ENCODE data around the gene TPRKB. TPM values are rescaled to one million over a fixed set of nuclear protein-coding genes. Genes with fewer than 3 reads are reported as not detected.
"Not testable (repeated sequence)": the region's sequence is repeated elsewhere in the genome, so short reads cannot be mapped to it uniquely, and the experiment has no call there.

Gene TPRKB
- total RNA-seq, 2 experiments from 2014 or later = 32.9 TPM

DNA sequence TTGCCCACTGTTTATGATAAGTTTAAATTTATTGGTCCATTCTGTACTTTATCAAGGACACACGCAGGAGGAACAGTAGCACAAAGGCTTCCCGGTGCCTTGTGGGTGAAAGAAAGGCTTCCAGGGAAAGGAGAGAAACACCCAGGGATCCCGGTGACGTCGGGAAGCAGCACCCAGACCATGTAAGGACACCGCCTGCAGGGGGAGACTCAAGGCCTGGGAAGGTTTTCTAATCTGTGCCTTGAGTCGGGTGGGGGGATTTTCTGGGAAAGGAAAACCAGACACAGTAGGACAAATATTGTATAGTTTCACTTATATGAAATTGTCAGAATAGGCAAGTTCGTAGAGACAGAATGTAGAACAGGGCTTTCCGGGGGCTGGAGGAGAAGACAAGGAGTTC lies 52.2 kb downstream of the TPRKB start:
- H3K9me3 Mint-ChIP-seq; CTCF ChIA-PET; H3K36me3 Mint-ChIP-seq (ENCODE audit: low read depth); H3K4me3 Mint-ChIP-seq; H3K27ac Mint-ChIP-seq; POLR2A ChIA-PET; H3K27me3 Mint-ChIP-seq; H3K4me1 Mint-ChIP-seq; DNase-seq: not testable (repeated sequence)

DNA sequence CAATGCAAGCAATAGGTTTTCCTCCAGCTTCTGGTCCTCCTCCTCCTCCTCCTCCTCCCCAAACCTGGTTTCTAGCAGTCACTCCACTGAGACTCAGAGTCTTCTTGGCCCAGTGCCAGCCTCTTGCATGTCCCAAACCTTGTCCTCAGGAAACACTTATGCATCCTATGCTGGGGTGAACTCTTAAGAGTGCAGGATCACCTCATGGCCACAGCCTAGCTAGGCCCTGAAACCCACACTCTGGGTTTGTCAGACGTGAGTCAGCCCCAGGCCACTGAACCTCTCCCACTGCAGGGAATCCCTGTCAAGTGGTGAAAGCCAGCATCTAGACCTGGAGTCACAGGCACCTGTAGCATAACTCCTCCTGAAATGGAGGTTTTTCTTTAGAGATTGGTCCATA lies 52.8 kb downstream of the TPRKB start:
- H3K9me3 Mint-ChIP-seq; POLR2A ChIA-PET; H3K27ac Mint-ChIP-seq; H3K27me3 Mint-ChIP-seq; H3K4me3 Mint-ChIP-seq; DNase-seq; H3K36me3 Mint-ChIP-seq (ENCODE audit: low read depth); H3K4me1 Mint-ChIP-seq; CTCF ChIA-PET: not testable (repeated sequence)

DNA sequence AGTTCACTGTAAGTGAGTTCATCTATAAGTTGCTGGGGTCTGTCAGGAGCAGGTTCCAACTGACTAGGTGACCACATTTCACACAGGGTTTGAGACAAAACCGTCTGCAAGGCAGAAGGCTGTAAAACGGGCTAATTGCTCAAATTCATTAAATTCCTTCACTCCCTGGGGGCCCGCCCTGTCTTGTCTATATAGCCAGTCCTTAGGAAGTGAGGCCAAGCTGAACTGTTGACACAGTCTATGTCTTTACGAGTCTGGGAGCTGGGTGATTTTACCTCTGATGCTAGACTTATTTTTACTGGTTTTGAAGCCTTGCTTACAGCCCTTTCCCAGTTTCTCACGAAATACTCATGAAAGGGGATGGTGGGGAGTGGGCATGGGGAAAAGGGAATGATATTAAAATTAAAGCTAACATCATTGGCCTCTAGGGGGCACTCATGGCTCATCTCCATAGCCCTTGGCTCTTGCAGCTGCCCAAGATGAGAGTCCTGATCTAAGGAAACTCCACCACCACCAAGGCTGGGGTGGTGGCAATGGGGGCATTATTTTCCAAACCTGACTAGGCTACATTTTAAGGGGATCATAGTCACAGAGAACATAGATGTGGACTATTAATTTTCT lies 57.1 kb downstream of the TPRKB start:
- DNase-seq = peak; percentile 36
- H3K4me3 Mint-ChIP-seq; H3K27me3 Mint-ChIP-seq; H3K9me3 Mint-ChIP-seq; H3K4me1 Mint-ChIP-seq; H3K27ac Mint-ChIP-seq; H3K36me3 Mint-ChIP-seq (ENCODE audit: low read depth); POLR2A ChIA-PET: not testable (repeated sequence)
- CTCF ChIA-PET = interaction anchor here (0.8 to 1.7 kb wide), 10 partner anchors 10 to 570 kb away, joined by 3 to 9 read pairs (median 4); partner anchors contain the start of gene STAMBP

Other genes with a start within 250 kb of the TPRKB start
- gene NAT8, start 94.9 kb downstream of the TPRKB start, total RNA-seq = not detected
- 10 to 100 TPM; 29.6 to 30.7 TPM for gene DUSP11, start 42.8 kb upstream of the TPRKB start, total RNA-seq
- not detected for gene C2orf78, start 46.8 kb upstream of the TPRKB start, total RNA-seq
- 10 to 100 TPM; 51.1 to 51.2 TPM for gene STAMBP, start 91.6 kb upstream of the TPRKB start, total RNA-seq
- not detected for gene ACTG2, start 155.7 kb upstream of the TPRKB start, total RNA-seq
- gene DGUOK, start 189.5 kb upstream of the TPRKB start, total RNA-seq = 10 to 100 TPM; 75.6 to 76.3 TPM
- 10 to 100 TPM; 10.1 to 10.7 TPM for gene TET3, start 247.6 kb upstream of the TPRKB start, total RNA-seq

Data from activated CD4-positive, alpha-beta memory T cell treated with anti-CD3 and anti-CD28 coated beads, Interleukin-2, amount 10 ng/mL, durations not matched to agents 7 days and 5 days (primary cell).